GM19438 (cell line): Measurements from ENCODE around the gene FSHR.

Experiments used
- ATAC-seq: cut with Tn5 transposase; IDR thresholded peaks from one replicate; pipeline ENCODE4 v1.9.1; 2021; ENCODE audit warnings: low read depth; ENCODE audit not compliant: unreplicated experiment

FSHR gene

DNA sequence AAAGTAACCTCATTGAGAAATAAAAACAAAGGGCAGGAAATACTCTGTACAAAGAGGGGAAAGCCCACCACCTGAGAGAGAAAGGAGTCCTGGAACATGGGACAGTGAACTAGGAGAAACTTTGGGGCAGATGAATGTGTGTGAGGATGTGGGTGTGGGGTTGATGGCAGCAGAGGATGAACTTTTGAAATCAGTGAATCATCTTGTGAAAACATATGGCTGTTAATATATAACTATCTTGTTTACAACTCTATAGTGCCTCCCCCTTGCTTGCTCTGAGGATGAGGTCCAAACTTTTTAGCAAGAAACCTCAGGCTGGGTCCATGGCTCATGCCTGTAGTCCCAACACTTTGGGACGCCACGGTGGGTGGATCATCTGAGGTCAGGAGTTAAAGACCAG is 227.0 kb downstream of the FSHR start:
- no peak for ATAC-seq

GRCh38 chr2:48915884-48916283 is 238.4 kb downstream of the FSHR start:
- ATAC-seq, result no peak

- no peak for ATAC-seq
These were observed 239.1 kb downstream of the FSHR start for GRCh38 chr2:48915227-48915626.

DNA sequence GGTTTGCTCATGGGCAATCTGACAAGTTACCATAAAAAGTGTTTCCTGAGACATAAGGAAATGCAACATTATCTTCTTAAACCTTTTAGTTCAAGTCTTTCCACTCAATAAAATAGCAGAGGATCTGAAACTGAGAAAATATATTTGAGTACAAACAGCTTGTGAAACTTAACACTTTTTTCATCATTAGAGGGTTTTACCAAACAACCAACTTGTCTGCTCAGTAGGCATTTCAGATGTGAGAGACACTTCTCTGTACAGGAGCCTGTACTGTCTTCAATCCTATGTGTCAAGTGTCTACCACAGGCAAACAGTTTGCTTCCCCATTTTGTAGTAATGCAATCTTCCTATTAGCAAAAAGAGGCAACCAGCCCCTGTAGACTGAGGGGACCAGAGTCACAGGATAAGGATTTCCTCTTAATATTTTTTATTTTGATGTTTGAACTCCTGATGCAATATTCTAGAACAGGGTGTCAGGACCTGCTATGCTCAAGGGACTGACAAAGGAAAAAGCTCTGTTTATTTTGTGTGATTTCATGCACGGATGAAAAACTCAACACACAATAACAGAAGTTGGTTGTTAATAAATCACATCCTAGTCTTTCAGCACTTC is 239.7 kb downstream of the FSHR start:
- ATAC-seq, result peak; percentile 82
